ENCODE data around the gene AURKA.

The AURKA gene

DNA sequence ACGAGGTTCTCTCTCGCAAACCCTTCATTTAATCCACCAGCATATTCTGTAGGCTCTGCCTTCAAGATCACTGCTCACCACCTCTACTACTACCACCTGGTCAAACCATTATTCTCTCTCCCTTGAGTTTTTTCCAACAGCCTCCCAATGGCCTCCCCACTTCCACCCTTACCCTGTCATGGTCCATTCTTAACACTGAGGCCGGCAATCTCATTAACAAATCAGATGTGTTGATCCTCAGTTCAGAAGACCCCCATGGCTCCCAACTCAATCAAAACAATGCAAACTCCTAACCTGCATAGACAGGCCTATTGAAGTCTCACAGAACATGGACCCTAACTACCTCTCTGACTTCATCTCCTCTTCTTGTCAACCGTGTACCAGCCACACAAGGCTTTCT lies 2.2 kb downstream of the AURKA start:
- ATAC-seq, result no peak
- TF ChIP-seq, protein P1, sequence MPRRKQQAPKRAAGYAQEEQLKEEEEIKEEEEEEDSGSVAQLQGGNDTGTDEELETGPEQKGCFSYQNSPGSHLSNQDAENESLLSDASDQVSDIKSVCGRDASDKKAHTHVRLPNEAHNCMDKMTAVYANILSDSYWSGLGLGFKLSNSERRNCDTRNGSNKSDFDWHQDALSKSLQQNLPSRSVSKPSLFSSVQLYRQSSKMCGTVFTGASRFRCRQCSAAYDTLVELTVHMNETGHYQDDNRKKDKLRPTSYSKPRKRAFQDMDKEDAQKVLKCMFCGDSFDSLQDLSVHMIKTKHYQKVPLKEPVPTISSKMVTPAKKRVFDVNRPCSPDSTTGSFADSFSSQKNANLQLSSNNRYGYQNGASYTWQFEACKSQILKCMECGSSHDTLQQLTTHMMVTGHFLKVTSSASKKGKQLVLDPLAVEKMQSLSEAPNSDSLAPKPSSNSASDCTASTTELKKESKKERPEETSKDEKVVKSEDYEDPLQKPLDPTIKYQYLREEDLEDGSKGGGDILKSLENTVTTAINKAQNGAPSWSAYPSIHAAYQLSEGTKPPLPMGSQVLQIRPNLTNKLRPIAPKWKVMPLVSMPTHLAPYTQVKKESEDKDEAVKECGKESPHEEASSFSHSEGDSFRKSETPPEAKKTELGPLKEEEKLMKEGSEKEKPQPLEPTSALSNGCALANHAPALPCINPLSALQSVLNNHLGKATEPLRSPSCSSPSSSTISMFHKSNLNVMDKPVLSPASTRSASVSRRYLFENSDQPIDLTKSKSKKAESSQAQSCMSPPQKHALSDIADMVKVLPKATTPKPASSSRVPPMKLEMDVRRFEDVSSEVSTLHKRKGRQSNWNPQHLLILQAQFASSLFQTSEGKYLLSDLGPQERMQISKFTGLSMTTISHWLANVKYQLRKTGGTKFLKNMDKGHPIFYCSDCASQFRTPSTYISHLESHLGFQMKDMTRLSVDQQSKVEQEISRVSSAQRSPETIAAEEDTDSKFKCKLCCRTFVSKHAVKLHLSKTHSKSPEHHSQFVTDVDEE (CRISPR knock-in tag; IDR thresholded peaks at IDR 0.05), result no peak
- TF ChIP-seq RARB (CRISPR knock-in tag; IDR thresholded peaks at IDR 0.05) (no peak), ZNF70 (CRISPR knock-in tag; IDR thresholded peaks at IDR 0.05) (no peak), ZNF565 (CRISPR knock-in tag; conservative IDR thresholded peaks at IDR 0.05; ENCODE audit: low read depth) (no peak), SNAI2 (CRISPR knock-in tag; IDR thresholded peaks at IDR 0.05) (no peak), ARNTL (CRISPR knock-in tag; IDR thresholded peaks at IDR 0.05; ENCODE audit: borderline replicate concordance, low read depth) (no peak), ZNF8 (CRISPR knock-in tag; IDR thresholded peaks at IDR 0.05) (no peak), ZFP30 (CRISPR knock-in tag; IDR thresholded peaks at IDR 0.05) (no peak), TCF4 (CRISPR knock-in tag; IDR thresholded peaks at IDR 0.05; ENCODE audit: borderline replicate concordance) (no peak), OSR1 (CRISPR knock-in tag; IDR thresholded peaks at IDR 0.05) (no peak), TOX (CRISPR knock-in tag; IDR thresholded peaks at IDR 0.05; ENCODE audit: borderline replicate concordance) (no peak)

DNA sequence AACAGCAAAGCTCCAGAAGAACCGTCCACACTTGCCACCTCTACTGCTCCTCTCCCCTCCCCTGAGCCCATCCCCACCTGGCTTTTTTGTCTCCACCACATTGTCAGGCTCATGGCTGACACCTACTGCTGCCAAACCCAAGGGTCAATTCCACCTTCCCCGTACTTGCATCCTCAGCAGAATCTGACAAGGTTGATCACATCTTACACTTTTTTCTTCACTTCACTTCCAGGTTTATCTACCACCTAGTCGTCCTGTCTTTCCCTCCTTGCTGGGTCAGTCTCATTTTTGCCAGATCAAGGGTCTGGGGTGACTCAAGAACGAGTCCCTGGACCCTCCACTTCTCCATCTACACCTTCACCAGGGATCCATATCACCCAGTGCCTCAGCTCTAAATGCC lies 3.1 kb downstream of the AURKA start:
- ATAC-seq, result no peak
- TF ChIP-seq OSR1 (CRISPR knock-in tag; IDR thresholded peaks at IDR 0.05) (no peak), TCF4 (CRISPR knock-in tag; IDR thresholded peaks at IDR 0.05; ENCODE audit: borderline replicate concordance) (no peak), CREB5 (CRISPR knock-in tag; IDR thresholded peaks at IDR 0.05; ENCODE audit: low read depth) (no peak), ZNF8 (CRISPR knock-in tag; IDR thresholded peaks at IDR 0.05) (no peak), CSDC2 (CRISPR knock-in tag; IDR thresholded peaks at IDR 0.05) (no peak), ISL1 (CRISPR knock-in tag; IDR thresholded peaks at IDR 0.05) (no peak), ZNF70 (CRISPR knock-in tag; IDR thresholded peaks at IDR 0.05) (no peak)
- TF ChIP-seq, protein P1 (CRISPR knock-in tag; IDR thresholded peaks at IDR 0.05), result no peak

DNA sequence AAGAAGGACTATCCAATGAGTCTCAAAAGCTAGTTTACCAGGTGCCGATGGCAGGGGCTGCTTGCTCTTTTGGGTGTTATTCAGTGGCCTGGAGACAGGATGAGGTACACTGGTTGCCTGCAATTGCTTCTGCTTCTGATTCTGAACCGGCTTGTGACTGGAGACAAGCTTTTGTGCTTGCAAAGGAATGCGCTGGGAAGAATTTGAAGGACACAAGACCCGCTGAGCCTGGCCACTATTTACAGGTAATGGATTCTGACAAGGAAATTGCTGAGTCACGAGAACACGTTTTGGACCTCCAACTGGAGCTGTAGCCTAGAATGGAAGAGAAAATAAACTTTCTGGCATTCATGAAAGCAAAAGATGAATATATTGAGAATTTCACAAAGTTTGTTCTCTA lies 5.8 kb downstream of the AURKA start:
- peak; percentile 49 for ATAC-seq
- TF ChIP-seq CREB5 (CRISPR knock-in tag; IDR thresholded peaks at IDR 0.05; ENCODE audit: low read depth) (no peak), GLIS3 (CRISPR knock-in tag; IDR thresholded peaks at IDR 0.05) (no peak), TOX (CRISPR knock-in tag; IDR thresholded peaks at IDR 0.05; ENCODE audit: borderline replicate concordance) (no peak), ZNF70 (CRISPR knock-in tag; IDR thresholded peaks at IDR 0.05) (no peak), ZFP30 (CRISPR knock-in tag; IDR thresholded peaks at IDR 0.05) (no peak), BACH2 (CRISPR knock-in tag; IDR thresholded peaks at IDR 0.05; ENCODE audit: borderline replicate concordance) (no peak), ESRRG (CRISPR knock-in tag; IDR thresholded peaks at IDR 0.05) (no peak), ZNF8 (CRISPR knock-in tag; IDR thresholded peaks at IDR 0.05) (no peak), ISL1 (CRISPR knock-in tag; IDR thresholded peaks at IDR 0.05) (no peak), TCF4 (CRISPR knock-in tag; IDR thresholded peaks at IDR 0.05; ENCODE audit: borderline replicate concordance) (no peak)
- TF ChIP-seq, protein P1 (CRISPR knock-in tag; IDR thresholded peaks at IDR 0.05), result no peak
- TF ChIP-seq, protein P2, sequence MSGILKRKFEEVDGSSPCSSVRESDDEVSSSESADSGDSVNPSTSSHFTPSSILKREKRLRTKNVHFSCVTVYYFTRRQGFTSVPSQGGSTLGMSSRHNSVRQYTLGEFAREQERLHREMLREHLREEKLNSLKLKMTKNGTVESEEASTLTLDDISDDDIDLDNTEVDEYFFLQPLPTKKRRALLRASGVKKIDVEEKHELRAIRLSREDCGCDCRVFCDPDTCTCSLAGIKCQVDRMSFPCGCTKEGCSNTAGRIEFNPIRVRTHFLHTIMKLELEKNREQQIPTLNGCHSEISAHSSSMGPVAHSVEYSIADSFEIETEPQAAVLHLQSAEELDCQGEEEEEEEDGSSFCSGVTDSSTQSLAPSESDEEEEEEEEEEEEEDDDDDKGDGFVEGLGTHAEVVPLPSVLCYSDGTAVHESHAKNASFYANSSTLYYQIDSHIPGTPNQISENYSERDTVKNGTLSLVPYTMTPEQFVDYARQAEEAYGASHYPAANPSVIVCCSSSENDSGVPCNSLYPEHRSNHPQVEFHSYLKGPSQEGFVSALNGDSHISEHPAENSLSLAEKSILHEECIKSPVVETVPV (CRISPR knock-in tag; IDR thresholded peaks at IDR 0.05), result no peak

Measured in SK-N-SH treated with all-trans-retinoic acid at 6 μM for 48 hours (cell line).